GM21390 (cell line): ENCODE data around the gene F2RL1.
"Not testable (repeated sequence)": the region's sequence is repeated elsewhere in the genome, so short reads cannot be mapped to it uniquely, and the experiment has no call there.

ENCODE experiments used
- ATAC-seq: cut with Tn5 transposase; IDR thresholded peaks from one replicate; pipeline ENCODE4 v1.9.1; 2021; ENCODE audit not compliant: unreplicated experiment

F2RL1 gene, protein sequence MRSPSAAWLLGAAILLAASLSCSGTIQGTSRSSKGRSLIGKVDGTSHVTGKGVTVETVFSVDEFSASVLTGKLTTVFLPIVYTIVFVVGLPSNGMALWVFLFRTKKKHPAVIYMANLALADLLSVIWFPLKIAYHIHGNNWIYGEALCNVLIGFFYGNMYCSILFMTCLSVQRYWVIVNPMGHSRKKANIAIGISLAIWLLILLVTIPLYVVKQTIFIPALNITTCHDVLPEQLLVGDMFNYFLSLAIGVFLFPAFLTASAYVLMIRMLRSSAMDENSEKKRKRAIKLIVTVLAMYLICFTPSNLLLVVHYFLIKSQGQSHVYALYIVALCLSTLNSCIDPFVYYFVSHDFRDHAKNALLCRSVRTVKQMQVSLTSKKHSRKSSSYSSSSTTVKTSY

DNA sequence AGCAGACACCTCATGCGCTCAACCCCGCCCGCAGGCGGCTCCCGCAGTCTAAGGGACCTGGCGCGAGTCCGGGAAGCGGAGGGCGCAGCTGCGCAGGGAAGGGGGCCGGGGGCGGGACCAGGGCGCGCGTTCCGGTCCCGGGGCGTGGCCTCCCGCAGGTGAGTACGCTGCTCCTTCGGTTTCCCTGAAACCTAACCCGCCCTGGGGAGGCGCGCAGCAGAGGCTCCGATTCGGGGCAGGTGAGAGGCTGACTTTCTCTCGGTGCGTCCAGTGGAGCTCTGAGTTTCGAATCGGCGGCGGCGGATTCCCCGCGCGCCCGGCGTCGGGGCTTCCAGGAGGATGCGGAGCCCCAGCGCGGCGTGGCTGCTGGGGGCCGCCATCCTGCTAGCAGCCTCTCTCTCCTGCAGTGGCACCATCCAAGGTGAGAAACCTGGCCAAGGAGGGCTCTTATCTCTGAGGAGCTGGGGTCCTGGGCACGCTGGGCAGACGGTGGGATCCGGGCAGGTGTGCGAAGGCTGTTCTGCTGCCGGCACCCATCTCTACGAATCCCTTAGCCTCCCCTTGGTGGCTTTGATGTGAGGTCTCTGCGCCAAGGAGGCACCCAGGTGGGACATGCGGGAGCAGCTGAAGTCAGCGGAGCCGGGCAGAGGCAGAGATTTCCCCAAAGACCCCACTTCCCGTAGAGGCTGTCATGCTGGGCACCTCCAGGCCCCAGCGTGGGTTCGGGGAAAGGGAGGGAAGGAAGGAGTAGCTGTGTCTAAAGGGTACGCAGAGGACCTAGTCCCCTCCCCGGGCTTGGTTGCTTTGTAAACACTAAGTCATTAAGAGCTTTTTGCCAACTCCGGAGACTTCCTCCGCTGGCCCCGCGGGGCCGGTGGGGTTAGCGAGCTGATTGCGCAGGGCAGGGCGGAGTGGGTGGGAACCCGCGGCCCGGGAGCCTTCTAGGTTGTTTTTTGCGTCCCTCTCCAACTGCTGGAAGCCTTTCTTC is at the start of gene F2RL1:
TSS of gene F2RL1 (plus strand) at position 187 of the 988 bp plus-strand sequence. CDS start at position 340, 153 bp downstream.
- ATAC-seq: no peak

DNA sequence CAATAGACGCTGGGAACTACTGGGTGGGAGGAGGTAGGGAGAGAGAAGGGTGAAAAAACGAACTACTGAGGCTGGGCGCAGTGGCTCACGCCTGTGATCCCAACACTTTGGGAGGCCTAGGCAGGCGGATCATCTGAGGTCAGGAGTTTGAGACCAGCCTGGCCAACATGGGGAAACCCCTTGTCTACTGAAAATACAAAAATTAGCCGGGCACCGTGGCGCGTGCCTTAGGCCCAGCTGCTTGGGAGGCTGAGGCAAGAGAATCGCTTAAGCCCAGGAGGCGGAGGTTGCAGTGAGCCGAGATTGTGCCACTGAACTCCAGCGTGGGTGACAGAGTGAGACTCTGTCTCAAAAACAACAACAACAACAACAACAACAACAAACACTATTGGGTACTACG is 47.8 kb upstream of the F2RL1 start:
- ATAC-seq: not testable (repeated sequence)

DNA sequence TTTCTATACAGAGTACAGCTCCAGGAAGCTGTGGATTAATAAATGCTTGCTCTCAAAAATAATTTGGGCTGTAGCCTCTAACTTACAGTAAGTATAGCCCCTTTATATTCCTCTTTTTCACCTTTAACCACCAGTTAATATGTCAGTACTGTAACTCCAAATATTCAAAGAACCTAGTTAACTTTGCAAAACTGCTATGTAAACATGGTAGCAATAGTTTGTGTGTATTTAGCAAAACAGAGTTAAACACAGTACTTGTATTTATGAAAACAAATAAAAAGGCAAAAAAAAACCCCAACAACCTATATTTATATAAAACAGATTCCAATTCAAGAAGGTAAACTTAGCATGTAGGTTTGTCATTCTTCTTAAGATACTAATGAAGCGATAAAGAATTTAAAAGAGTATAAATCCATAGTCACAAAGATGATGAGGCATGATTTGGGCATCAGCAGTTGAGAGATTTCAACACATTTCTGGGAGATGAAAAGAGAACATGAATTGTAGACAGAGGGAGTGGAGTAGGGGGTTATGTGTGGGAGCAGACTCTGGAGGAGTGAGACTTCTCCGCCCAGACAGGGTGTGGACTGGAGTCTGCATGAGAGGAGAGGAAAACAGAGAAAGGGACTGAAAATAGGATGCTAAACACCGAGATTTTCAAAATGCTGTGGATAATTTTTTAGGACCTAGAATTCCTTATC is 47.0 kb upstream of the F2RL1 start:
- no peak for ATAC-seq

DNA sequence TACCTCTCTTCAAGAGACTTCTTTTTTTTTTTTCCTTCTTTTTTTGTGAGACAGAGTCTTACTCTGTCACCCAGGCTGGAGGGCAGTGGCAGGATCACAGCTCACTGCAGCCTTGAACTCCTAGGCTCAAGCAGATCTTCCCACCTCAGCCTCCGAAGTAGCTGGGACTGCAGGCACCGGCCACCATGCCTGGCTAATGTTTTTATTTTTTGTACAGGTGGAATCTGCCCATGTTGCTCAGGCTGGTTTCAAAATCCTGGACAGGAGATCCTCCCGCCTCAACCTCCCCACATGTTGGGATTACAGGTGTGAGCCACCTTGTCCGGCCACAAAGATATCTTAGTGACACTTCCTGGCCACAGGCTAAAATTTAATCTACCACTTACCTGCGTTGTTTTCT is 42.9 kb upstream of the F2RL1 start:
- no peak for ATAC-seq

DNA sequence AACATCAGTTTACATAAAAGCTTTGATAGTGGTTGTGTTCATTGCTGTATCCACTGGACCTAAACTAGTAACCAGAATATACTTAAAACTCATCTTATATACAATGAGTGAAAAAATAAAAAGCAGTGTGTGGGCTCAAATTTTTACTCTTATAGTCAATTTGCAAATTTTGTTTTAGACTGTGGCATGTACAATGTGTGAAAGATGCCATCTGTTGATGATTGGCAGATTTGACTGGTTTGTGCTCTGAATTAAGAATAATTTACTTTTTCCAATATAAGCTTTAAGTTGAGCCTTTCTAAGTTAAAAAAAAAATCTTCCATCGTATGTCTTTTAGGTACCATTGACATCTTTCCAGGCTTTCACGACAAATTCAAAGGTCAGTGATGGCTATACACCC is 42.4 kb upstream of the F2RL1 start:
- no peak for ATAC-seq

DNA sequence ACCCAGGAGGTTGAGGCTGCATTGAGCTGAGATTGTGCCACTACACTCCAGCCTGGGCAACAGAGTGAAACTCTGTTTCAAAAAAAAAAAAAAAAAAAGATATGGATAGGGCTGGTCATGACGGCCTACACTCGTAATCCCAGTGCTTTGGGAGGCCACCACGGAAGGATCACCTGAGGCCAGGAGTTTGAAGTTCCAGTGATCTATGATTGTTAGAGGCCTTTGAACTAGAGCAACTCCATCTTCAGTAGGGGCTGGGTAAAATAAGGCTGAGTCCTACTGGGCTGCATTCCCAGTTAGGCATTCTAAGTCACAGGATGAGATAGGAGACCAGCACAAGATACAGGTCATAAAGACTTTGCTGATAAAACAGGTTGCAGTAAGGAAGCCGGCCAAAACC is 38.2 kb upstream of the F2RL1 start:
- not testable (repeated sequence) for ATAC-seq

DNA sequence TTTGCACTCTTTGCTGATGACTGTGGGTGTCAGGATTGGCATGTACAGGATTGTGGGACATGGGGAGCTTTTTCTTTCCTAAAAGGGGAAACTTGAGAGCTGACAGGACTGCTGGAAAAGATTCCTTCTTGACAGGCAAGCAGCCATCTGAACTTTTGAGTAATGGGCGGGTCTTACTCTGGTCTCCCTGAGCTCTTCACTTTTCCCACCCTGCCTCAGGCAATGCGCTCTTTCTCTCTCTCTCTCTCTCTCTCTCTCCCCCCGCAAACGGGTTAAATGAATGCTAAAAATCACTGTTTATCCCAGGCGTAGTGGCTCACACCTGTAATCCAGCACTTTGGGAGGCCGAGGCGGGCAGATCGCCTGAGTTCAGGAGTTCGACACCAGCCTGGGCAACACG is 37.1 kb upstream of the F2RL1 start:
- ATAC-seq: no peak

DNA sequence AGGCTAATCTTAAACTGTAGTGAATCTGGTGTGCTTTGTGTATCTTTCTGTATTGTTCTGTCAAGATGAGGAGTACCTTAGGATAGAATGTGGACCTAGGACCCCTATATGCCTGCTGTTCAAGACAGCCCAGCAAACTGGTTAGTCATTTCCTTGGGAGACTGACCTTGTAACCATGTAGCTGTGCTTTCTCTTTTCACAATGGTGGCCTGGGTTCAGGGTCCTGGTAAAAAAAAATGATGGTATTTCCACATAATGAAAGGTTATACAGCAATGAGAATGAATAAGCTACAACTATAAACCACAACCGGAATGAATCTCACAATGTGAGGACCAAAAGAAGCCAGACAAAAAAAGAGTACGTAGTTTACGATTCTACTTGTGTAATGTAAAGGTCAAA is 36.4 kb upstream of the F2RL1 start:
- no peak for ATAC-seq

DNA sequence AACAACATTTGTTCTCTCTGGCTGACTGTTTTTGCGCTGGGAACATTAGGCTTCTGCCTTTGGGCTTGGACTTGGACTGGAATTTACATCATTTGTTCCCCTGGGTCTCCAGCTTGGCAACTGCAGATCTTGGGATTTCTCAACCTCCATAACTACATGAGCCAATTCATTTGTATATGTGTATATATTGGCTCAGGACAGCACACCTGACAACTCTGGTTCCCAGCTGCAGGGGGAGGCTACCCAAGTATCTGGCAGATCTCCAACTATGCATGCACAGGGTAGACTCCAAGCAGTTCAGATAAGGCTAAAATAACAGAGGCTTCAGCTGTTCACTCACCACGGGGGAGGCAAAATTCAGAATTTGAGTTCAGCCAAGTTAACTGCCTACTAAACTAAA is 31.6 kb upstream of the F2RL1 start:
- no peak for ATAC-seq

DNA sequence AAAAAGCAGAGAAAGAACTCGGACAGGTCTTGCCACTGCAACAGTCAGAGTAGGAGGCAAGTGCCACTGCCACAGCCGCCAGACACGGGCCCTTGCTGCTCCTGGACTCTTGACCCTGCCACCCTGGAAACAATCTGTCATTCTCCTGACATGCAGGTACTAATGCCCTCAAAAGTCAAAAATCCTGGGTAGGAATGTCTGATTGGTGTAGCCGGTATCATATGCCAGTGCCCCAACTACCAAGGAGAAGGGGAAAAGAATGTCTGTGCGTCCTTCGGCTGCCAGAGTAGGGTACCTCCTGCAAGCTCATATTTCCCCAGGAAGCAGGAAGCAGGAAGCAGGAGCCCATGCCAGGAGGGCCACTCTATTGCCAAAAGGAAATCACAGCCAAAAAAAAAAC is 30.5 kb upstream of the F2RL1 start:
- ATAC-seq: no peak

DNA sequence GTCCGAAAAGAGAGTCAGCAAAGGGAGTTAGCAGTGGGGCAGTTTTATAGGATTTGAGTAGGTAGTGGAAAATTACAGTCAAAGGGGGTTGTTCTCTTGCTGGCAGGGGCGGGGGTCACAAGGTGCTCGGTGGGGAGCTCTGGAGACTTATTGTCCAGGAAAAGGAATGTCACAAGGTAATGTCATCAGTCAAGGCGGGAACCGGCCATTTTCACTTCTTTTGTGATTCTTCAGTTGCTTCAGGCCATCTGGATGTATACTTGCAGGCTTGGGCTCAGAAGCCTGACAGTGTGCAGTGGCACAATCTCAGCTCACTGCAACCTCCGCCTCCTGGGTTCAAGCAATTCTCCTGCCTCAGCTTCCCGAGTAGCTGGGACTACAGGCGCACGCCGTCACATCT is 29.6 kb upstream of the F2RL1 start:
- ATAC-seq: not testable (repeated sequence)

DNA sequence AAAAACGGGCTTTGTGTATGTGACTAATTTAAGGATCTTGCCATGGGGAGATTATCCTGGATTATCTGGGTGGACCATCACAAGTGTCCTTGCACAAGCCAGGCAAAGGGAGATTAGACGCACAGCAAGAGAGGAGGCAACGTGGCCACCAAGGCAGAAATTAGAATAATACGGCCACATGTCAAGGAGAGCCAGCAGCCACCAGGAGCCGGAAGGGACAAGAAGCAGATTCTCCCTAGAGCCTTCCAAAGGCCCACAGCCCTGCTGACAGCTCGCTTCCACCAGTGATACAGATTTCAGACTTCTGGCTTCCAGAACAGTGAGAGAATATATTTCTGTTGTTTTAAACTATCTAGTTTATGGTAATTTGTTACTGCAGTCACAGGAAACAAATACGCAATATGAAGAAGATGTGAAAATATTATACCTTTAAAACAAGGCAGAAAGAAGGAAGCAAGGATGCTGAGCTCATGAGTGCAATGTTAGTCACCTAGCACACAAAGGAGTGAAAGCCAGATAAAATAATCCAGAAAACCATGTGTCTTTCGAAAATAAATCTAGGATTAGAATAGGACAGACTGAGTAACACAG is 28.7 kb upstream of the F2RL1 start:
- ATAC-seq: no peak

DNA sequence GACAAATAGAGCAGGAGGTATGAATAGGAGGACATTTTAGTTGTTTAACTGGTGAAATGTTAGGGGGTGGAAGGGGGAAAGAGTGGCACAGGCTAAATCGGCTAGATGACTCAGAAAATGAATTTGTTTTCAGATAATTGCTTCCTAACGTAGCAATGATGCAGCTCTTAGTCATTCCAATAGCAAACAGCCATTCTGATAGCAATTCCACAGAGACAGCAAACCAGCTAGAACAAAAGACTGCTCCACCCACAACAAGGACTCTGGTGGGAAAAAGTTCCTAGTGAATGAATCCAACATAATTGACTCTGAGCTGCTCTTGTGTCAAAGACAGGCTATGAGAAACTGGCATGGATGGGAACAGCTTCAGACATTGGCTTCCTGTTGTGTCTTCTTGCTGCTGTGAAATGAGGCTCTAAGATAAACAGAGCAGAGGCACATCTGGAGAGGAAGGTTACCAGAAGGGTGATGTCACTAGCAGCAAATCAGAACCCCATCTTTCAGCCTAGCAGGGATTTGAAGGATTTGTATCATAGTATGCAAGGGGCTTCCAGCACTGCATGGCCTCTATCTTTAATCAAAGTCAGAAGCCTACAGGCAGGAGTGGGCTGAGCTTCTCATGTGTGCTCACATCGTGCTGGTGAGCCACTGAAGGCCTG is 28.1 kb upstream of the F2RL1 start:
- ATAC-seq: no peak

DNA sequence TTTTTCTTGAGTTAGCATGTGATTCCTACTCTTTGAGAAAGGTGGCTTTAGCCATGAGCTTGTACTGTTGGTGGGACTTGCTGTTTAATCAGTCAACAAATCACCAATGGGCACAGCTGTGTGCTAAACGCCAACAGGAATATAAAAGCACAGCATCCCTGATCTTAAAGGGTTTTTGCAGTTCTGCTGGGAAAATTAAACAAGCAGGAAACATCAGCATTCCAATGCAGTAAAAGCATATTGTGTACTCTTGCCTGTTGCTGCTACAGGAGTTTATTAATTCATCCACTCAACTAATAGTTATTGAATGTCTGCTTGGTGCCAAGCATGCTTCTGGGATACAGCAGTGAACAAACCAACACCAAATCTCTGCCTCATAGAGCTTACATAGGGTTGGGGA is 27.4 kb upstream of the F2RL1 start:
- ATAC-seq: no peak

DNA sequence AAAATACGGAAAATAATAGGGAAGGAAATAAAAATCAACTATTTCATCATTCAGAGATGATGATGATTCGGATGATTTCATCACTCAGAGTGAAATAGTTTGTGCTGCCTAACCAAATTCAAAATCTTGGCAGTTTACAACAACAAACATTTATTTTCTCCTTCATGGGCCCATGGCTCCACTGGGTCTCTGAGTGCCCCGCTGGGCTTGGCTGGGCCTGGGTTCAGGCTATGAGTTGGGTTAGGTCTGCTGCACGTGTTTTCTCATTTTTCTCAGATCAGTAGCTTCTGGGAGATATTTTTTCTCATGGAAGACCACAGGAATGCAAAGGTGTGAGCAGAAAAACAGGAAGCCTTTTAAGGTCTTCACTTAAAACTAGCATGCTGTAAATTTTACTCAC is 24.0 kb upstream of the F2RL1 start:
- ATAC-seq: no peak

DNA sequence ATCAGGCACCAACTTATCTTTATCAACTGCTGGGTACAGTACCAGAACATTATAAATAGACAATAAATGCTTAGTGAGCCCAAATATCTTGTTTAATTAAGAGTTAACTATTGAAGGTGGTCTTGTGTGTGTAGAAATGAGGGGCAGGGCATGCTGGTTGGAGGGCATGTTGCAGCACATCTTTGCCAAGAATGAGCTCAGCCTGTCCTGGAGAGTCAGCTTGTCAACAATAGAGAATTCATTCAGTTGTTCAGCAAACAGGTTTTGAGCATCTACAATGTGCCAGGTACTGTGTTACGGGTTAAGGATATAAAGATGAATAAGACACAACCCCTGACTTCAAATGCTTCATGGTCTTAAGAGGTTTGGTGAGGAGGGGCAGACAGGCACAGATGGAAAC is 19.2 kb upstream of the F2RL1 start:
- ATAC-seq: no peak

DNA sequence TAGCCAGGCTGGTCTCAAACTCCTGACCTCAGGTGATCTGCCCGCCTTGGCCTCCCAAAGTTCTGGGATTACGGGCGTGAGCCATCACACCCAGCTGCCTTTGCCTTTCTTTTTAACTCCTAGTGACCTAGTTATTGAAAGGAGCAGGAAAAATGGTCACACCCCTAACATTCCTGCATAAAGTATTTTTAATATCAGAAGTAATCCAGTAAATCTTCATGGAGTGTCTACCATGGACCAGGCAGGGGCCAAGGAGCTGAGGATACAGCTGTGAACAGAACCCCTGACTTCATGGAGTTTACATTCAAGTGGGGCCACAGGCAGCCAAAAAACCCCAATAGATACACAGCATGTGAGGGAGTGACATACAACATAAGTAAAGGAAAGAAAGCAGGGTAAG is 18.3 kb upstream of the F2RL1 start:
- no peak for ATAC-seq

DNA sequence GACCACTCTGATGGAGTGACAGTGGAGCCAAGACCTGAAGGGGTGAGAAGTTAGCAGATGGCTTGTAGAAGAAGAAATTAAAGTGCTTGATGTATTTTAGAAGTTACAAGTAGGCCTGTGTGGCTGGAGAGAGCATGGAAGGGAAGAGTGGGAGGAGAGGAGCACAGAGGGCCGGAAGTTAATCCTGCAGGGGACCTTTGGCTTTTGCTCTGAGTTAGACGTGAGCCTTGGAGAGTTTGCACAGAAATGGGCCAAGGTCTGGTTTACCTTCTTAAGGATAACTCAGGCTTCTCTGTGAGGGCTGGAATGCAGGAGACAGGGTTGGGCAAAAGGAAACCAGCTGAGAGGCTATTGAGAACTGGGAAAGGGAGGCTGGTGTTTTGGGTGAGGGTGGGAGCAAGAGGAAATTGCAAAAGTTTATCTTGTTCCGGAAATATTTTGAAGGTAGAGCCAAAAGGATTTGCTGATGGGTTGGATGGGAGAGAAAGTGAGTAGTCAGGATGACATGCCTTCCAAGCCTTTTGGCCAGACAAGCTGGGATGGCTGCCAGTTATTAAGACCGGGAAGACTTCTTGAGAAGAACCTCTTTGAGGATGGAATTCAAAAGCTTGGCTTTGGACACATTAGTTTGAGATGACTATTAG is 17.5 kb upstream of the F2RL1 start:
- no peak for ATAC-seq

DNA sequence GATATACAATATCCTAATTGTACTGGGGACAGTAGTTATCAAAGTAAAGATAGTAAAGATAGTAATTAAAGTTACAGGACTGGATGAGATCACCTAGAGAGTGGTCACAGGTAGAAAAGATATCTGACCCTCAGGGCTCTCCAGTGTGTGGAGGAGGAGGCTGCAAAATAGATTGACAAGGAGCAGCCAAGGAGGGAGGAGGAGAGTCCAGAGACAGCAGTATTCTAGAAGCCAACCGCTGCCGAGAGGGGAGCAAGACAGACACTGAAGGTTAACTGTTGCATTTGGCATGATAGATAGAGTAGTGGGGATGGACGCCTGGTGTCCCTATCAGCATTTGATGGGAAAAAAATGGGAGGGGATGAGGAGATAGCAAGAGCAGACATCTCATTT is 17.0 kb upstream of the F2RL1 start:
- no peak for ATAC-seq

DNA sequence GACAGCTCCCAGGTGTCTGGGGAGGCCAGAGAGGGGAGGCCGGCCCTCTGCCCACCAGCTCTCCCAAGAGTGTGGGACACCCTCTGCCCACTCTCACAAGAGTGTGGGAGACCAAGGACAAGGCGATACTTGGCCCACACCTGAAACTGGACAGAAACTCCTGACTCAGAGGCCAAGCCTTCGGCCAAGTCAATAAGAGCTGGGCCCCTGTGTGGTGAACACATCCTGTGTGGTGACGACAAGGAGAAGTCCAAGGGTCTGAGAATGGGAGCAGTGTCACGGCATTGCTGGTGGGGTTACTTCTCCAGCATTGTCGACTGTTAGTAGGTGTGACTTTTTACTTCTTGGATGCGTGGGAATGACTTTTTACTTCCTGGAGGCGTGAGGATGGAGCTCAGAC is 14.6 kb upstream of the F2RL1 start:
- no peak for ATAC-seq
